Measurements from ENCODE around the gene NBEAL2. TPM values are rescaled to one million over a fixed set of nuclear protein-coding genes. Genes with fewer than 3 reads are reported as not detected.

Gene NBEAL2
- total and polyA plus RNA-seq, 2 of the 8 experiments (the other 6 are each of a cell fraction or from before 2014, with no cell fraction given) = 27.3 to 46.9 TPM

GRCh38 chr3:47000198-47000815, 20.8 kb downstream of the NBEAL2 start (continued):
- TF ChIP-seq CHD7 (IDR thresholded peaks at IDR 0.05; ENCODE audit: insufficient replicate concordance, low read length) (no peak), SIX5 (IDR thresholded peaks at IDR 0.05; ENCODE audit: low read depth, low read length) (no peak), BCL11A (IDR thresholded peaks at IDR 0.05; ENCODE audit: low read depth in 2 of 2, low read length in 2 of 2) (no peak), HDAC2 (IDR thresholded peaks at IDR 0.05; ENCODE audit: borderline replicate concordance in 1 of 2, low read depth in 2 of 2, low read length in 2 of 2) (no peak), GABPA (IDR thresholded peaks at IDR 0.05; ENCODE audit: borderline replicate concordance, insufficient read depth, low read length) (no peak), CHD1 (IDR thresholded peaks at IDR 0.05; ENCODE audit: low read depth, low read length) (no peak), RNF2 (IDR thresholded peaks at IDR 0.05; ENCODE audit: borderline replicate concordance, low read depth, low read length, missing control alignments, poor library complexity, severe bottlenecking) (no peak), EP300 (IDR thresholded peaks at IDR 0.05; ENCODE audit: borderline replicate concordance in 1 of 2, low read depth in 2 of 2, low read length in 2 of 2) (no peak), CHD2 (IDR thresholded peaks at IDR 0.05; ENCODE audit: low read length) (no peak), SUZ12 (IDR thresholded peaks at IDR 0.05; ENCODE audit: low read length) (no peak)
